Ishikawa (cell line): Measurements from ENCODE around the gene PLA2G15.

ENCODE experiments used
- CREB1 ChIP-seq: IDR thresholded peaks from 2 replicates; pipeline ENCODE4 v1.6.1; 2012; ENCODE audit warnings: low read depth
- EGR1 ChIP-seq: IDR thresholded peaks from 2 replicates; pipeline ENCODE4 v1.6.1; 2012
- EP300 ChIP-seq: IDR thresholded peaks from 2 replicates; pipeline ENCODE4 v1.6.1; 2012; ENCODE audit warnings: borderline replicate concordance
- FOXM1 ChIP-seq: IDR thresholded peaks from 2 replicates; pipeline ENCODE4 v1.6.1; 2012; ENCODE audit warnings: low read depth, borderline replicate concordance
- NFIC ChIP-seq: IDR thresholded peaks from 2 replicates; pipeline ENCODE4 v1.6.1; 2012
- RAD21 ChIP-seq: IDR thresholded peaks from 2 replicates; pipeline ENCODE4 v1.6.1; 2012; ENCODE audit warnings: low read depth
- TAF1 ChIP-seq: IDR thresholded peaks from 2 replicates; pipeline ENCODE4 v1.6.1; 2012; ENCODE audit warnings: low read depth, mild to moderate bottlenecking
- TCF12 ChIP-seq: IDR thresholded peaks from 2 replicates; pipeline ENCODE4 v1.6.1; 2012; ENCODE audit warnings: low read depth
- USF1 ChIP-seq: IDR thresholded peaks from 2 replicates; pipeline ENCODE4 v1.6.1; 2012
- YY1 ChIP-seq: IDR thresholded peaks from 2 replicates; pipeline ENCODE4 v1.6.1; 2012; ENCODE audit warnings: low read depth
- TF ChIP-seq, protein P1 (sequence below): IDR thresholded peaks from 2 replicates; pipeline ENCODE4 v1.6.1; 2012

DNA sequence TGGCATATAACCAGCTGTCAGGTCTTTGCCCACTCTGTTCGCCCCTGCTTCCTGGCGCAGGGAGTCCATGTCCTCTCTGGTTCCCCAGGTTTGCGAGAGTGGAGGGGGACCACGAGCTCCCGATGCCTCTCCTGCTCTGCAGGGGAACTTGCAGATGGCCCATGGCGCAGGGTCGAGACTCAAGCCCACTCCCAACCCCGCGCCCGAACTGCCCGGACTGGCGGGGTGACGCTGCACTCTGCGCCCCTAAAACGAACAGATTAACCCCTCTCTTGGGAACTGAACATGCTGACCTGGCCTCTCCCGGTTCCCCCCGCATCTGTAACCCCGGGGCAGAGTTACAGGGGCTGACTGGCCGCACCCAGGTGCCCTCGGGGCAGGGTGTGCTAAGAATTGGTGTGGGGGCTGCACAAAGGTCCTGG lies 681 bp upstream of the PLA2G15 start:
- TF ChIP-seq YY1 (no peak), NFIC (no peak), TCF12 (no peak), RAD21 (no peak), CREB1 (no peak), FOXM1 (no peak), EP300 (no peak), EGR1 (no peak), USF1 (no peak), TAF1 (no peak)
- TF ChIP-seq, protein P1, sequence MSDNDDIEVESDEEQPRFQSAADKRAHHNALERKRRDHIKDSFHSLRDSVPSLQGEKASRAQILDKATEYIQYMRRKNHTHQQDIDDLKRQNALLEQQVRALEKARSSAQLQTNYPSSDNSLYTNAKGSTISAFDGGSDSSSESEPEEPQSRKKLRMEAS = no peak
